HepG2 (cell line): ENCODE results near the gene CA14. TPM values are rescaled to one million over a fixed set of nuclear protein-coding genes. Genes with fewer than 3 reads are reported as not detected.
A peak's percentile ranks its signal among the peaks of the same experiment; 100 is the strongest.

ENCODE experiments used
- BORCS8-MEF2B ChIP-seq: sonication (generic); formaldehyde crosslinking; IDR thresholded peaks from 2 replicates; pipeline ENCODE4 v1.8.0; 2022; ENCODE audit warnings: mild to moderate bottlenecking, missing genetic modification reagents
- HOXA9 ChIP-seq: sonication (generic); formaldehyde crosslinking; IDR thresholded peaks from 2 replicates; pipeline ENCODE4 v1.8.1; 2022; ENCODE audit warnings: missing genetic modification reagents, mild to moderate bottlenecking, moderate library complexity, borderline replicate concordance
- IKZF1 ChIP-seq: fragments of 450-650 bp; IDR thresholded peaks from 2 replicates; pipeline ENCODE4 v1.7.1; 2016
- NR2F6 ChIP-seq, 2 experiments: IDR thresholded peaks; 2 replicates each; pipeline ENCODE4 v1.6.1; 2016; ENCODE audit warnings: antibody characterized with exemption in 1 of 2, mild to moderate bottlenecking in 1 of 2
- PHF20 ChIP-seq: sonication (generic); formaldehyde crosslinking; IDR thresholded peaks from 2 replicates; pipeline ENCODE4 v1.5.0; 2020; ENCODE audit warnings: mild to moderate bottlenecking, missing genetic modification reagents
- REPIN1 ChIP-seq: sonication (generic); formaldehyde crosslinking; IDR thresholded peaks from 2 replicates; pipeline ENCODE4 v1.8.0; 2022; ENCODE audit warnings: missing genetic modification reagents, low read depth, mild to moderate bottlenecking, borderline replicate concordance
- SP140L ChIP-seq: sonication (generic); formaldehyde crosslinking; IDR thresholded peaks from 2 replicates; pipeline ENCODE4 v1.4.0; 2020; ENCODE audit warnings: missing genetic modification reagents, borderline replicate concordance
- SRF ChIP-seq: IDR thresholded peaks from 2 replicates; pipeline ENCODE4 v1.6.1; 2011; ENCODE audit warnings: mild to moderate bottlenecking, low read depth, low read length, moderate library complexity
- ZBTB7A ChIP-seq: sonication (generic); formaldehyde crosslinking; IDR thresholded peaks from 2 replicates; pipeline ENCODE4 v1.8.0; 2022; ENCODE audit warnings: mild to moderate bottlenecking, missing genetic modification reagents
- ZNF550 ChIP-seq: sonication (generic); formaldehyde crosslinking; IDR thresholded peaks from 2 replicates; pipeline ENCODE4 v1.4.0; 2020; ENCODE audit warnings: mild to moderate bottlenecking, missing genetic modification reagents, borderline replicate concordance
- ZNF614 ChIP-seq: IDR thresholded peaks from 2 replicates; pipeline ENCODE4 v1.6.1; 2018; ENCODE audit warnings: missing biosample characterization, missing genetic modification reagents, inconsistent platforms, borderline replicate concordance
- ZNF75D ChIP-seq: sonication (generic); formaldehyde crosslinking; IDR thresholded peaks from 2 replicates; pipeline ENCODE4 v1.8.1; 2023; ENCODE audit warnings: missing genetic modification reagents, mild to moderate bottlenecking, borderline replicate concordance
- ZNF773 ChIP-seq: sonication (generic); formaldehyde crosslinking; IDR thresholded peaks from 2 replicates; pipeline ENCODE4 v1.4.0; 2020; ENCODE audit warnings: missing genetic modification reagents, borderline replicate concordance
- polyA plus RNA-seq, 8 experiments: library from polyadenylated mRNA; depleted of rRNA in 3 of 8; stranded (reverse) in 7 of 8; unstranded in 1 of 8; fragments of >200 nt; fragmentation: Illumina TruSeq in 4 of 8; extraction: Trizol in 4 of 8; gene quantifications; 2 replicates each; pipeline versions ENCODE4 v1.2.1 to v1.2.3, GENCODE V29; 2011 to 2016; ENCODE audit warnings: low read depth in 4 of 8, missing spikeins in 1 of 8, mixed read lengths in 1 of 8; ENCODE audit not compliant: insufficient read depth in 1 of 8
- total RNA-seq, 5 experiments: library from RNA; depleted of rRNA; stranded (reverse); fragments of >200 nt; fragmentation: Illumina TruSeq; extraction: Trizol; gene quantifications; 2 replicates each; pipeline ENCODE4 v1.2.3, GENCODE V29; 2016; ENCODE audit warnings: low read depth in 1 of 5
- TF ChIP-seq, protein P1 (sequence below): sonication (generic); formaldehyde crosslinking; IDR thresholded peaks from 2 replicates; pipeline ENCODE4 v1.4.0; 2020; ENCODE audit warnings: low read depth, missing genetic modification reagents
- TF ChIP-seq, protein P2 (sequence below): sonication (generic); formaldehyde crosslinking; IDR thresholded peaks from 2 replicates; pipeline ENCODE4 v1.5.0; 2020; ENCODE audit warnings: mild to moderate bottlenecking, missing genetic modification reagents
- TF ChIP-seq, protein P3 (sequence below): sonication (generic); formaldehyde crosslinking; IDR thresholded peaks from 2 replicates; pipeline ENCODE4 v1.5.0; 2020; ENCODE audit warnings: missing genetic modification reagents, mild to moderate bottlenecking, borderline replicate concordance
- TF ChIP-seq, protein P4 (sequence below): sonication (generic); formaldehyde crosslinking; IDR thresholded peaks from 2 replicates; pipeline ENCODE4 v1.4.0; 2020; ENCODE audit warnings: mild to moderate bottlenecking, missing genetic modification reagents

Gene CA14
- total and polyA plus RNA-seq, 2 of the 13 experiments (the other 11 are each of a cell fraction or from before 2014, with no cell fraction given): 2.4 to 8.5 TPM

DNA sequence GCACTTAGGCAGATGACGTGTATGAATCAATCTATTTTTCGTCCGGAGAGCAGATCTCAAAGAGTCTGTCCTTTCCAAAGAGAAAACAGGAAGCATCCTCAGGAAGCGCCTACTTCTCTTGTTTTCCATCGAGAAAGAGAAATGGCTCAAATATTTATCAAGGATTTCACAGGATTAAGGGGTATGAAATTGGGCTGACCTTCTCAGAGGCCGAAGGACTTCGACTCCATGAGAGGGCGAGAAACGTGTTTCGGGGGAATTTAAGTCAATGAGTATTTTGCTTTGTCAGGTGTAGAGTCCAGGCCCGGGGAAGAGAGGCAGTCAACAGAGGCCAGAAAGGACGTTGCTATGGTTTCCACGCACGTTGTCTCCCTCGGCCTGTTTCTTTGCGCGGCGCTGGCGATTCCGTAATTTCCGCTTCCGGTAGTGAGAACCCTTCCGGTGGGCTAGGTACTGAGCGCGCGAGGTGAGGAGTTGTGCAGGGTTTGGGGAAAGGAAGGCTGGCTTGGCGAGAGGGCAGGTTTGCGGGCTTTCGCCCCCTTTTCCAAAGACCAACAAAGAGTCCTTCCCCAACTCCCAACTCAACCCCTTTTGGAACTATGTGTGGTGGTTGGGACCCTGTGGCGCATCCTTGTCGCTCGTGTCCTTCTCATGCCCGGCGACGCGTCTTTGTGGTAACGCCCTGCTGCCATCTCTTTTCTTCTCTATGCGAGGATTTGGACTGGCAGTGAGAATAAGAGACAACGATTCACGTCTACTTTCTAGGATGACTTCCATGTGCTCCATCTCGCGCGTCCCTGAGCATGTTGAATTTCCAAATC lies 36.1 kb downstream of the CA14 start, which contains the start of gene MRPS21 (continued):
- TF ChIP-seq, protein P1, sequence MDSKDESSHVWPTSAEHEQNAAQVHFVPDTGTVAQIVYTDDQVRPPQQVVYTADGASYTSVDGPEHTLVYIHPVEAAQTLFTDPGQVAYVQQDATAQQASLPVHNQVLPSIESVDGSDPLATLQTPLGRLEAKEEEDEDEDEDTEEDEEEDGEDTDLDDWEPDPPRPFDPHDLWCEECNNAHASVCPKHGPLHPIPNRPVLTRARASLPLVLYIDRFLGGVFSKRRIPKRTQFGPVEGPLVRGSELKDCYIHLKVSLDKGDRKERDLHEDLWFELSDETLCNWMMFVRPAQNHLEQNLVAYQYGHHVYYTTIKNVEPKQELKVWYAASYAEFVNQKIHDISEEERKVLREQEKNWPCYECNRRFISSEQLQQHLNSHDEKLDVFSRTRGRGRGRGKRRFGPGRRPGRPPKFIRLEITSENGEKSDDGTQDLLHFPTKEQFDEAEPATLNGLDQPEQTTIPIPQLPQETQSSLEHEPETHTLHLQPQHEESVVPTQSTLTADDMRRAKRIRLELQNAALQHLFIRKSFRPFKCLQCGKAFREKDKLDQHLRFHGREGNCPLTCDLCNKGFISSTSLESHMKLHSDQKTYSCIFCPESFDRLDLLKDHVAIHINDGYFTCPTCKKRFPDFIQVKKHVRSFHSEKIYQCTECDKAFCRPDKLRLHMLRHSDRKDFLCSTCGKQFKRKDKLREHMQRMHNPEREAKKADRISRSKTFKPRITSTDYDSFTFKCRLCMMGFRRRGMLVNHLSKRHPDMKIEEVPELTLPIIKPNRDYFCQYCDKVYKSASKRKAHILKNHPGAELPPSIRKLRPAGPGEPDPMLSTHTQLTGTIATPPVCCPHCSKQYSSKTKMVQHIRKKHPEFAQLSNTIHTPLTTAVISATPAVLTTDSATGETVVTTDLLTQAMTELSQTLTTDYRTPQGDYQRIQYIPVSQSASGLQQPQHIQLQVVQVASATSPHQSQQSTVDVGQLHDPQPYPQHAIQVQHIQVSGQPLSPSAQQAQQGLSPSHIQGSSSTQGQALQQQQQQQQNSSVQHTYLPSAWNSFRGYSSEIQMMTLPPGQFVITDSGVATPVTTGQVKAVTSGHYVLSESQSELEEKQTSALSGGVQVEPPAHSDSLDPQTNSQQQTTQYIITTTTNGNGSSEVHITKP (CRISPR knock-in tag): 0 out of 2 replicates have a peak, but pooled peaks have one; percentile 51
- peak; percentile 52; the same call in 1 of the 2 replicates for TF ChIP-seq ZBTB7A
- no peak for TF ChIP-seq ZNF75D (CRISPR knock-in tag)
- TF ChIP-seq SRF: no peak
- peak; percentile 76; the same call in 1 of the 2 replicates for TF ChIP-seq ZNF614 (CRISPR knock-in tag)
- TF ChIP-seq, protein P2, sequence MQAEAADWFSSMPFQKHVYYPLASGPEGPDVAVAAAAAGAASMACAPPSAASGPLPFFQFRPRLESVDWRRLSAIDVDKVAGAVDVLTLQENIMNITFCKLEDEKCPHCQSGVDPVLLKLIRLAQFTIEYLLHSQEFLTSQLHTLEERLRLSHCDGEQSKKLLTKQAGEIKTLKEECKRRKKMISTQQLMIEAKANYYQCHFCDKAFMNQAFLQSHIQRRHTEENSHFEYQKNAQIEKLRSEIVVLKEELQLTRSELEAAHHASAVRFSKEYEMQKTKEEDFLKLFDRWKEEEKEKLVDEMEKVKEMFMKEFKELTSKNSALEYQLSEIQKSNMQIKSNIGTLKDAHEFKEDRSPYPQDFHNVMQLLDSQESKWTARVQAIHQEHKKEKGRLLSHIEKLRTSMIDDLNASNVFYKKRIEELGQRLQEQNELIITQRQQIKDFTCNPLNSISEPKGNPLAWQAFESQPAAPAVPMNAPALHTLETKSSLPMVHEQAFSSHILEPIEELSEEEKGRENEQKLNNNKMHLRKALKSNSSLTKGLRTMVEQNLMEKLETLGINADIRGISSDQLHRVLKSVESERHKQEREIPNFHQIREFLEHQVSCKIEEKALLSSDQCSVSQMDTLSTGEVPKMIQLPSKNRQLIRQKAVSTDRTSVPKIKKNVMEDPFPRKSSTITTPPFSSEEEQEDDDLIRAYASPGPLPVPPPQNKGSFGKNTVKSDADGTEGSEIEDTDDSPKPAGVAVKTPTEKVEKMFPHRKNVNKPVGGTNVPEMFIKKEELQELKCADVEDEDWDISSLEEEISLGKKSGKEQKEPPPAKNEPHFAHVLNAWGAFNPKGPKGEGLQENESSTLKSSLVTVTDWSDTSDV (CRISPR knock-in tag): no peak
- peak; percentile 66; the same call in 1 of the 2 replicates for TF ChIP-seq REPIN1 (CRISPR knock-in tag)
- no peak for TF ChIP-seq IKZF1
- TF ChIP-seq BORCS8-MEF2B (CRISPR knock-in tag): peak; percentile 56; the same call in 1 of the 2 replicates
- TF ChIP-seq NR2F6 (IDR thresholded peaks at IDR 0.05): no peak
- TF ChIP-seq NR2F6 (CRISPR knock-in tag; IDR thresholded peaks at IDR 0.05): peak; percentile 55; the same call in 1 of the 2 replicates
- TF ChIP-seq, protein P3, sequence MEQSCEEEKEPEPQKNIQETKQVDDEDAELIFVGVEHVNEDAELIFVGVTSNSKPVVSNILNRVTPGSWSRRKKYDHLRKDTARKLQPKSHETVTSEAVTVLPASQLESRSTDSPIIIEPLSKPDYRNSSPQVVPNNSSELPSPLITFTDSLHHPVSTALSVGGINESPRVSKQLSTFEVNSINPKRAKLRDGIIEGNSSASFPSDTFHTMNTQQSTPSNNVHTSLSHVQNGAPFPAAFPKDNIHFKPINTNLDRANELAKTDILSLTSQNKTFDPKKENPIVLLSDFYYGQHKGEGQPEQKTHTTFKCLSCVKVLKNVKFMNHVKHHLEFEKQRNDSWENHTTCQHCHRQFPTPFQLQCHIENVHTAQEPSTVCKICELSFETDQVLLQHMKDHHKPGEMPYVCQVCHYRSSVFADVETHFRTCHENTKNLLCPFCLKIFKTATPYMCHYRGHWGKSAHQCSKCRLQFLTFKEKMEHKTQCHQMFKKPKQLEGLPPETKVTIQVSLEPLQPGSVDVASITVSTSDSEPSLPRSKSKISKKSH (CRISPR knock-in tag): peak; percentile 87; the same call in 1 of the 2 replicates
- no peak for TF ChIP-seq HOXA9
- peak; percentile 96 for TF ChIP-seq PHF20 (CRISPR knock-in tag)
- TF ChIP-seq ZNF550 (CRISPR knock-in tag): no peak
- TF ChIP-seq, protein P4, sequence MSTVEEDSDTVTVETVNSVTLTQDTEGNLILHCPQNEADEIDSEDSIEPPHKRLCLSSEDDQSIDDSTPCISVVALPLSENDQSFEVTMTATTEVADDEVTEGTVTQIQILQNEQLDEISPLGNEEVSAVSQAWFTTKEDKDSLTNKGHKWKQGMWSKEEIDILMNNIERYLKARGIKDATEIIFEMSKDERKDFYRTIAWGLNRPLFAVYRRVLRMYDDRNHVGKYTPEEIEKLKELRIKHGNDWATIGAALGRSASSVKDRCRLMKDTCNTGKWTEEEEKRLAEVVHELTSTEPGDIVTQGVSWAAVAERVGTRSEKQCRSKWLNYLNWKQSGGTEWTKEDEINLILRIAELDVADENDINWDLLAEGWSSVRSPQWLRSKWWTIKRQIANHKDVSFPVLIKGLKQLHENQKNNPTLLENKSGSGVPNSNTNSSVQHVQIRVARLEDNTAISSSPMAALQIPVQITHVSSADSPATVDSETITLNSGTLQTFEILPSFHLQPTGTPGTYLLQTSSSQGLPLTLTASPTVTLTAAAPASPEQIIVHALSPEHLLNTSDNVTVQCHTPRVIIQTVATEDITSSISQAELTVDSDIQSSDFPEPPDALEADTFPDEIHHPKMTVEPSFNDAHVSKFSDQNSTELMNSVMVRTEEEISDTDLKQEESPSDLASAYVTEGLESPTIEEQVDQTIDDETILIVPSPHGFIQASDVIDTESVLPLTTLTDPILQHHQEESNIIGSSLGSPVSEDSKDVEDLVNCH (CRISPR knock-in tag): no peak
- TF ChIP-seq SP140L (CRISPR knock-in tag): 0 out of 2 replicates have a peak, but pooled peaks have one; percentile 31
- 0 out of 2 replicates have a peak, but pooled peaks have one; percentile 24 for TF ChIP-seq ZNF773 (CRISPR knock-in tag)
